MCF 10A (cell line): ENCODE results near the gene CPLX3. TPM values are rescaled to one million over a fixed set of nuclear protein-coding genes. Genes with fewer than 3 reads are reported as not detected.

ENCODE experiments used
- BruUV-seq: library from RNA; stranded (reverse); fragments of 400-500 nt; replicated peaks from 2 replicates; lab custom pipeline; 2021; lab: Mats Ljungman, UMichigan
- CTCF ChIA-PET: fragments of 300-600 bp; sonication (Branson Sonifier 250); formaldehyde crosslinking; extraction: SDS; loops from one replicate; lab custom pipeline; 2021; ENCODE audit warnings: antibody characterized with exemption, inconsistent platforms; lab: Yijun Ruan, JAX
- POLR2A ChIA-PET: fragments of 300-600, 350-650 bp; sonication (Branson Sonifier 250); formaldehyde crosslinking; extraction: SDS; loops from one replicate; lab custom pipeline; 2020; ENCODE audit warnings: antibody characterized with exemption, inconsistent platforms; lab: Yijun Ruan, JAX
- DNase-seq: peaks from one replicate; pipeline ENCODE4 v3.0.0-alpha.2; 2018; ENCODE audit not compliant: unreplicated experiment
- H3K27ac Mint-ChIP-seq: one replicate; pipeline ENCODE4 v1.8.0; 2022; ENCODE audit warnings: mild to moderate bottlenecking, low read depth, mixed read lengths; ENCODE audit not compliant: unreplicated experiment
- H3K27me3 Mint-ChIP-seq: one replicate; pipeline ENCODE4 v1.8.0; 2022; ENCODE audit warnings: mixed read lengths; ENCODE audit not compliant: insufficient read depth, unreplicated experiment
- H3K36me3 Mint-ChIP-seq: one replicate; pipeline ENCODE4 v1.8.0; 2022; ENCODE audit warnings: mild to moderate bottlenecking, moderate library complexity, mixed read lengths; ENCODE audit not compliant: insufficient read depth, unreplicated experiment
- H3K4me1 Mint-ChIP-seq: one replicate; pipeline ENCODE4 v1.8.0; 2022; ENCODE audit warnings: mixed read lengths; ENCODE audit not compliant: insufficient read depth, unreplicated experiment
- H3K4me3 Mint-ChIP-seq: one replicate; pipeline ENCODE4 v1.8.0; 2022; ENCODE audit warnings: mild to moderate bottlenecking, moderate library complexity, mixed read lengths; ENCODE audit not compliant: unreplicated experiment
- H3K9me3 Mint-ChIP-seq: one replicate; pipeline ENCODE4 v1.8.0; 2022; ENCODE audit warnings: mixed read lengths; ENCODE audit not compliant: unreplicated experiment
- intact Hi-C: fragments of 100-400 bp; cut with micrococcal nuclease; formaldehyde crosslinking; loops from 2 replicates; pipeline ENCODE4 v1.14.1; 2022
- total RNA-seq: library from RNA; stranded (reverse); gene quantifications from 2 replicates; pipeline ENCODE4 v1.2.3, GENCODE V29; 2022
- TF ChIP-seq, protein P1 (sequence below): fragments of 200-600 bp; IDR thresholded peaks from one replicate; pipeline ENCODE4 v1.8.0; 2022; ENCODE audit warnings: antibody characterized with exemption, mild to moderate bottlenecking; ENCODE audit not compliant: unreplicated experiment

The CPLX3 gene
- total RNA-seq, 1 experiment from 2014 or later: not detected

DNA sequence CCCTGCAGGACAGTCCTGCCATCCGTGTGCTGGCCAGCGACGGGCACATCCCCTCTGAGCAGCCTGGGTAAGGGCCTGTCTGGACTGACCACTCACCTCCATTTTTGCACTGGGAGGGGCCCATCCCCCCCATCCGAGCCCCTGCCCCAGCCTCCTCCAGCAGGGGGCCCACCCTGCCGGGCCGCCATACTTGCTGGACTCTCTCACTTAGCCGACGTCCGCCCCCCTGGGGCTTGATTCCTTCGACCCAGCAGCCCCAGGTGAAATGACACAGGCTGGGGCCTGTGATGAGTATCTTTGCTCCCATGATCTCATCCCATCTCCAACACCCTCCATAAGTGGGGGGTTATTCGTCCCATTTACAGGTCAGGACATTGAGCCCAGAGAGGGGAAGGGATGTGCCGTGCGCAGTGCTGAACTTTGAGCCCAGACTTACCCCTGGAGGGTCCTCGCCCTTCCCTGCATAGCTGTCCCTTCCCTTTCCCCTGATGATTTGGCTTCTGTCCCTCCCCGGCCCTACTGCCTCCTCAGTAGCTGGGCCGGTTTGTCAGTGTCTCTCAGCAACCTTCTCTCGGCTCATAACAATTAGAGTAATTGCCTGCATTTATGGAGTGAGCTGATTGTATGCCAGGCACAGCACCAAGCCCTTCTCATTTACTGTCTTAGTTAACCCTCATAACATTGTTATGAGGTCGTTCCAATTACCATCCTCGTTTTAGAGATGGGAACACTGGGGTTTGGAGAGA is 9.6 kb upstream of the CPLX3 start:
- DNase-seq: no peak
- TF ChIP-seq, protein P1, sequence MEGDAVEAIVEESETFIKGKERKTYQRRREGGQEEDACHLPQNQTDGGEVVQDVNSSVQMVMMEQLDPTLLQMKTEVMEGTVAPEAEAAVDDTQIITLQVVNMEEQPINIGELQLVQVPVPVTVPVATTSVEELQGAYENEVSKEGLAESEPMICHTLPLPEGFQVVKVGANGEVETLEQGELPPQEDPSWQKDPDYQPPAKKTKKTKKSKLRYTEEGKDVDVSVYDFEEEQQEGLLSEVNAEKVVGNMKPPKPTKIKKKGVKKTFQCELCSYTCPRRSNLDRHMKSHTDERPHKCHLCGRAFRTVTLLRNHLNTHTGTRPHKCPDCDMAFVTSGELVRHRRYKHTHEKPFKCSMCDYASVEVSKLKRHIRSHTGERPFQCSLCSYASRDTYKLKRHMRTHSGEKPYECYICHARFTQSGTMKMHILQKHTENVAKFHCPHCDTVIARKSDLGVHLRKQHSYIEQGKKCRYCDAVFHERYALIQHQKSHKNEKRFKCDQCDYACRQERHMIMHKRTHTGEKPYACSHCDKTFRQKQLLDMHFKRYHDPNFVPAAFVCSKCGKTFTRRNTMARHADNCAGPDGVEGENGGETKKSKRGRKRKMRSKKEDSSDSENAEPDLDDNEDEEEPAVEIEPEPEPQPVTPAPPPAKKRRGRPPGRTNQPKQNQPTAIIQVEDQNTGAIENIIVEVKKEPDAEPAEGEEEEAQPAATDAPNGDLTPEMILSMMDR: no peak

DNA sequence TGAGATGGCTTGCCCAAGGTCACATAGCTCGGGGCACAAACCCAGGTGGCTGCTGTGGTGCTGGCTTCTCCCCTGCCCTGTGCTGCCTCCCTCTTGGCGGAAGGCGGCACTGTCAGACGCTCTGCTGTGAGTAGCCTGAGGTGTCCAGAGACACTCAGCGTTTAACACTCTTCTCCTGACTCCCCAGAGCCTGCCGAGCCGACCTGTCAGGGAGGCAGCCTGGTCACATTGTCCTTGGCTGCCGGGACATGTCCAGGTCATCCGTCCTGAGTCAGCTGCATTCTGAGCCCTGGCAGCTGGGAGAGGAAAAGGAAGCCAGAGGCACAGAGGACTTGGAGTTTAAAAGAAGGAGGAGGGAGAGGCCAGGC is 9.1 kb upstream of the CPLX3 start:
- Mint-ChIP-seq H3K9me3 (no peaks in the 10 kb centered on the region), H3K27me3 (no peaks in the 10 kb centered on the region), H3K4me1 (peaks cover 43% of the 10 kb centered on the region), H3K27ac (peak overlapping the region; percentile 82), H3K36me3 (no peaks in the 10 kb centered on the region), H3K4me3 (no peak overlapping the region)
- ChIA-PET CTCF (interaction anchor here (0.6 to 3.1 kb wide), 16 partner anchors 8 to 133 kb away, joined by 3 to 7 read pairs (median 4); no protein-coding TSS in a partner anchor), POLR2A (interaction anchor here (1.4 to 2.5 kb wide), 2 partner anchors 13 to 89 kb away, joined by 5 to 9 read pairs; partner anchors contain the start of gene FAM219B)
- peak; percentile 70 for DNase-seq
- TF ChIP-seq, protein P1: peak; percentile 38
- intact Hi-C loops: loop anchor here (1.0 kb wide), 2 partner anchors 25 to 84 kb away; no protein-coding TSS in a partner anchor
- no TSS peak for BruUV-seq

More for the DNA sequence above, 9.6 kb upstream of the CPLX3 start:
- Mint-ChIP-seq H3K27me3 (no peaks in the 10 kb centered on the region), H3K9me3 (no peaks in the 10 kb centered on the region), H3K27ac (peak overlapping the region; percentile 82), H3K36me3 (no peaks in the 10 kb centered on the region), H3K4me3 (no peak overlapping the region), H3K4me1 (peaks cover 45% of the 10 kb centered on the region)
- intact Hi-C loops: loop anchor here (1.0 kb wide), 2 partner anchors 26 to 85 kb away; no protein-coding TSS in a partner anchor
- POLR2A ChIA-PET: interaction anchor here (1.4 to 2.5 kb wide), 2 partner anchors 12 to 89 kb away, joined by 5 to 9 read pairs; partner anchors contain the start of gene FAM219B
- CTCF ChIA-PET: interaction anchor here (0.6 to 3.1 kb wide), 13 partner anchors 9 to 134 kb away, joined by 3 to 7 read pairs (median 5); no protein-coding TSS in a partner anchor
- BruUV-seq: no TSS peak

DNA sequence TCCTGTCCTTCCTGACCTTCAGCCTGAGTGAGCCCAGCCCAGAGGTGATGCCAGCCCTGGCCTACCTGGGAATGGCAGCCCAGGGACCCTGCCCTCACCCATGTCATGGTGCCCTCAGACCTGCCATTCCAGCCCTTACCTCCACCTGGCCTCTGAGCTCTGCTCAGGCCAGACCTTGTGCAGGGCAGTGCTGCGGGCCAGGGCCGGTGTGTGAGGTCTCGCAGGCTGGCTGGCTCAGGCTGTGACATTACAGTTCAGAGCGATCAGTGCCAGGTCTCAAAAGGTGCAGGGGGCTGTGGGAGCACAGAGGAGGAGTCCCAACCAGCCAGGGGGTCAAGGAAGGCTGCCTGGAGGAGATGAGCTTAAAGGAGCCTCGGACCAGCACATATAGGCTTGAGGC is 6.4 kb upstream of the CPLX3 start:
- CTCF ChIA-PET: interaction anchor here (0.7 to 1.5 kb wide), 2 partner anchors 20 to 23 kb away, joined by 3 to 5 read pairs; no protein-coding TSS in a partner anchor
- no TSS peak for BruUV-seq
- Mint-ChIP-seq H3K27ac (no peak overlapping the region), H3K4me1 (peaks cover 30% of the 10 kb centered on the region), H3K9me3 (no peaks in the 10 kb centered on the region), H3K4me3 (no peak overlapping the region), H3K36me3 (no peaks in the 10 kb centered on the region), H3K27me3 (peaks cover 9% of the 10 kb centered on the region)
- POLR2A ChIA-PET: interaction anchor here (0.6 kb wide), 2 partner anchors 9 to 49 kb away, joined by 3 to 4 read pairs; no protein-coding TSS in a partner anchor
- no peak for DNase-seq
- TF ChIP-seq, protein P1: no peak
- intact Hi-C loops: no loop called here
